Endothelial cell of umbilical vein (primary cell): Measurements from ENCODE around the gene GDF11. TPM values are rescaled to one million over a fixed set of nuclear protein-coding genes. Genes with fewer than 3 reads are reported as not detected.

ENCODE experiments used
- BruUV-seq: library from RNA; stranded (reverse); fragments of 400-500 nt; replicated peaks from 2 replicates; lab custom pipeline; 2021; lab: Mats Ljungman, UMichigan
- CTCF ChIA-PET: fragments of 300-600, 350-600 bp; sonication (Branson Sonifier 250); formaldehyde crosslinking; loops from one replicate; lab custom pipeline; 2021; ENCODE audit warnings: antibody characterized with exemption, inconsistent platforms; lab: Charles Lee
- POLR2A ChIA-PET: fragments of 300-600, 350-600 bp; sonication (Branson Sonifier 250); formaldehyde crosslinking; loops from one replicate; lab custom pipeline; 2021; ENCODE audit warnings: antibody characterized with exemption, inconsistent platforms; lab: Charles Lee
- DNase-seq: peaks from one replicate; pipeline ENCODE4 v3.0.0-alpha.2; 2011; ENCODE audit warnings: low read depth, low spot score
- FAIRE-seq: peaks from 2 replicates; lab custom pipeline; 2011; peaks lifted over from hg19 to GRCh38; lab: Jason Lieb, UNC
- H2AFZ ChIP-seq: 2 replicates; pipeline ENCODE4 v1.6.0; 2012; ENCODE audit warnings: low read depth, low read length, control low read depth, inconsistent platforms
- H3K27ac ChIP-seq: 2 replicates; pipeline ENCODE4 v1.5.1; 2011; ENCODE audit warnings: low read depth, mild to moderate bottlenecking, control low read depth, low read length, moderate library complexity; ENCODE audit not compliant: insufficient read depth
- H3K27me3 ChIP-seq, 2 experiments: 2 replicates each; pipeline versions ENCODE4 v1.6.0 to v1.6.1; 2011; ENCODE audit warnings: low read length in 2 of 2, mixed read lengths in 1 of 2; ENCODE audit not compliant: control insufficient read depth in 2 of 2, insufficient read depth in 2 of 2
- H3K36me3 ChIP-seq, 2 experiments: 2 replicates in 1 of 2; 3 replicates in 1 of 2; pipeline ENCODE4 v1.5.1; 2011; ENCODE audit warnings: low read length in 2 of 2, mild to moderate bottlenecking in 1 of 2, moderate library complexity in 1 of 2; ENCODE audit not compliant: control insufficient read depth in 2 of 2, insufficient read depth in 2 of 2; ENCODE audit errors: extremely low read depth in 1 of 2
- H3K4me1 ChIP-seq: 3 replicates; pipeline ENCODE4 v1.5.1; 2011; ENCODE audit warnings: mild to moderate bottlenecking, low read length; ENCODE audit not compliant: control insufficient read depth, insufficient read depth; ENCODE audit errors: extremely low read depth
- H3K4me2 ChIP-seq: 2 replicates; pipeline ENCODE4 v1.6.1; 2011; ENCODE audit warnings: low read length, control low read depth, mixed read lengths; ENCODE audit not compliant: insufficient read depth
- H3K4me3 ChIP-seq, 3 experiments: fragments of 200-600 bp in 1 of 3; sonication (generic), shearing (Covaris generic) in 1 of 3; replicated peaks in 1 of 3; 2 replicates each; pipeline ENCODE4 v1.5.1; 2011 to 2016; ENCODE audit warnings: control low read depth in 3 of 3, low read length in 3 of 3, mild to moderate bottlenecking in 2 of 3, inconsistent platforms in 1 of 3, low read depth in 1 of 3, moderate library complexity in 1 of 3; ENCODE audit not compliant: insufficient read depth in 1 of 3
- H3K79me2 ChIP-seq: 2 replicates; pipeline ENCODE4 v1.6.0; 2012; ENCODE audit warnings: low read length, inconsistent platforms; ENCODE audit not compliant: control insufficient read depth, insufficient read depth
- H3K9ac ChIP-seq: replicated peaks from 2 replicates; pipeline ENCODE3; 2011; ENCODE audit warnings: low read length, control low read depth; ENCODE audit not compliant: insufficient read depth; ENCODE audit errors: extremely low read depth
- H3K9me1 ChIP-seq: replicated peaks from 3 replicates; pipeline ENCODE4 v1.6.0; 2011; ENCODE audit warnings: mild to moderate bottlenecking, low read length; ENCODE audit not compliant: control insufficient read depth, insufficient read depth; ENCODE audit errors: extremely low read depth
- H3K9me3 ChIP-seq: replicated peaks from 2 replicates; pipeline ENCODE4 v1.5.1; 2012; ENCODE audit warnings: low read length, inconsistent platforms; ENCODE audit not compliant: control insufficient read depth, insufficient read depth
- H4K20me1 ChIP-seq: replicated peaks from 2 replicates; pipeline ENCODE3; 2011; ENCODE audit warnings: mild to moderate bottlenecking, low read length; ENCODE audit not compliant: control insufficient read depth, insufficient read depth; ENCODE audit errors: extremely low read depth
- CTCF ChIP-seq, 2 donors: IDR thresholded peaks; 1 replicate in 1 of 2; 2 replicates in 1 of 2; pipeline ENCODE4 v1.5.1; 2011; ENCODE audit warnings: low read length in 2 of 2, mild to moderate bottlenecking in 2 of 2, moderate library complexity in 2 of 2, control low read depth in 1 of 2, inconsistent platforms in 1 of 2, low read depth in 1 of 2; ENCODE audit not compliant: insufficient read depth in 1 of 2; ENCODE audit errors: extremely low read depth in 1 of 2
- EZH2 ChIP-seq: IDR thresholded peaks from 2 replicates; pipeline ENCODE4 v1.6.1; 2012; ENCODE audit warnings: borderline replicate concordance, low read depth, mild to moderate bottlenecking, moderate library complexity, low read length, inconsistent platforms; ENCODE audit not compliant: severe bottlenecking
- FOS ChIP-seq: IDR thresholded peaks from 2 replicates; pipeline ENCODE4 v1.6.1; 2011; ENCODE audit warnings: mild to moderate bottlenecking, low read length, moderate library complexity, borderline replicate concordance; ENCODE audit not compliant: insufficient read depth
- GATA2 ChIP-seq: IDR thresholded peaks from 2 replicates; pipeline ENCODE4 v1.7.0; 2011; ENCODE audit warnings: low read depth, mild to moderate bottlenecking, moderate library complexity, mixed read lengths, low read length; ENCODE audit not compliant: insufficient read length, insufficient read depth
- JUN ChIP-seq: IDR thresholded peaks from 2 replicates; pipeline ENCODE4 v1.6.1; 2011; ENCODE audit warnings: borderline replicate concordance, low read depth; ENCODE audit not compliant: insufficient read length, insufficient read depth
- MAX ChIP-seq: IDR thresholded peaks from 2 replicates; pipeline ENCODE4 v1.6.1; 2011; ENCODE audit not compliant: insufficient read depth, insufficient read length
- MYC ChIP-seq: IDR thresholded peaks from one replicate; pipeline ENCODE4 v1.6.1; 2011; ENCODE audit warnings: mild to moderate bottlenecking, low read depth, low read length
- POLR2A ChIP-seq: IDR thresholded peaks from 2 replicates; pipeline ENCODE4 v1.6.1; 2012; ENCODE audit warnings: low read depth, mild to moderate bottlenecking, control low read depth, low read length
- POLR2AphosphoS5 ChIP-seq: IDR thresholded peaks from 2 replicates; pipeline ENCODE4 v1.6.1; 2012; ENCODE audit warnings: low read depth, mild to moderate bottlenecking, control low read depth, low read length, moderate library complexity; ENCODE audit not compliant: insufficient read depth
- dilution Hi-C: fragments of 300-500 bp; cut with MboI; formaldehyde crosslinking; loops from one replicate; pipeline ENCODE4 v1.15.0; 2019; ENCODE audit warnings: low sequenced_read_pairs; ENCODE audit not compliant: extremely low pct_ligation_motif_present
- intact Hi-C: fragments of 100-400 bp; cut with micrococcal nuclease; formaldehyde crosslinking; loops from one replicate; pipeline ENCODE4 v1.10.0; 2022
- polyA plus RNA-seq, 4 experiments: library from polyadenylated mRNA; depleted of rRNA in 3 of 4; stranded (reverse) in 3 of 4; unstranded in 1 of 4; fragments of >200 nt; gene quantifications; 2 replicates each; pipeline versions ENCODE4 v1.2.1 to v1.2.3, GENCODE V29; 2011 to 2012; ENCODE audit warnings: missing spikeins in 1 of 4
- total RNA-seq: library from RNA; stranded (reverse); gene quantifications from 2 replicates; pipeline ENCODE4 v1.2.3, GENCODE V29; 2021

GDF11 gene
- total and polyA plus RNA-seq, 2 donors (not counting 3 experiments of a cell fraction or from before 2014, with no cell fraction given) = 10.0 to 18.7 TPM

- Histone ChIP-seq H4K20me1 (no peaks in the 10 kb centered on the region), H3K27ac (no peak overlapping the region), H2AFZ (no peak overlapping the region), H3K4me2 (no peak overlapping the region), H3K9me1 (no peaks in the 10 kb centered on the region), H3K9ac (no peak overlapping the region), H3K4me1 (no peaks in the 10 kb centered on the region), H3K27me3 (no peaks in the 10 kb centered on the region), H3K9me3 (no peaks in the 10 kb centered on the region), H3K79me2 (peaks cover 14% of the 10 kb centered on the region), H3K4me3 (no peak overlapping the region), H3K36me3 (peaks cover 5 to 19% of the 10 kb centered on the region in 2 experiments)
- no peak for TF ChIP-seq FOS
- no peak for TF ChIP-seq EZH2
- no peak for TF ChIP-seq POLR2AphosphoS5
- TF ChIP-seq JUN = no peak
- no peak for TF ChIP-seq MYC
- no peak for TF ChIP-seq POLR2A
- no peak for TF ChIP-seq GATA2
- no peak for TF ChIP-seq CTCF (IDR thresholded peaks at IDR 0.05; ENCODE audit: extremely low read depth in 1 of 2, insufficient read depth in 1 of 2, low read depth in 1 of 2, low read length in 2 of 2)
- no peak for TF ChIP-seq MAX
- no peak for DNase-seq
- intact Hi-C loops (no loop called here), dilution Hi-C loops (no loop called here)
- POLR2A ChIA-PET = no interaction called here
- CTCF ChIA-PET = interaction anchor here (1.0 to 2.3 kb wide), 4 partner anchors 14 to 33 kb away, joined by 3 to 12 read pairs (median 5); partner anchors contain the start of gene GDF11
- no peak for FAIRE-seq
- no TSS peak for BruUV-seq
Measured at GRCh38 chr12:55771736-55772135, 28.8 kb downstream of the GDF11 start.
